ENCODE measurements around the gene APOBEC3C. TPM values are rescaled to one million over a fixed set of nuclear protein-coding genes. Genes with fewer than 3 reads are reported as not detected.

Gene APOBEC3C
- total and polyA plus RNA-seq, 2 donors (not counting 1 experiment from before 2014, with no cell fraction given) = 19.2 to 44.5 TPM

- Histone ChIP-seq H2AFZ (ENCODE audit: low read length) (no peak overlapping the region), H4K20me1 (ENCODE audit: control insufficient read depth, extremely low read depth, insufficient read depth, low read length) (no peaks in the 10 kb centered on the region), H3K36me3 (ENCODE audit: control insufficient read depth, insufficient read depth, low read length) (no peaks in the 10 kb centered on the region), H3K4me2 (ENCODE audit: extremely low read depth, insufficient read depth, low read length) (no peak overlapping the region), H3K9me3 (ENCODE audit: control insufficient read depth, insufficient read depth, low read depth, low read length) (no peaks in the 10 kb centered on the region), H3K4me3 (replicated peaks in 1 of 4; ENCODE audit: control extremely low read depth in 1 of 4, insufficient read depth in 1 of 4, low read depth in 3 of 4, low read length in 4 of 4) (no peak overlapping the region), H3K4me1 (ENCODE audit: control insufficient read depth, extremely low read depth, insufficient read depth, low read length) (peaks cover 2% of the 10 kb centered on the region), H3K27ac (ENCODE audit: insufficient read depth, low read length) (no peak overlapping the region), H3K79me2 (ENCODE audit: control insufficient read depth, insufficient read depth, low read length) (no peaks in the 10 kb centered on the region), H3K27me3 (ENCODE audit: control insufficient read depth, insufficient read depth, low read length) (no peaks in the 10 kb centered on the region), H3K9ac (ENCODE audit: insufficient read depth, low read length) (no peak overlapping the region)
- no peak for DNase-seq (ENCODE audit: low read depth in 2 of 2)
- TF ChIP-seq CTCF (conservative IDR thresholded peaks at IDR 0.05 in 1 of 2, IDR thresholded peaks at IDR 0.05 in 1 of 2; ENCODE audit: low read depth in 1 of 2, low read length in 2 of 2) = no peak
- TF ChIP-seq EZH2 (IDR thresholded peaks at IDR 0.05; ENCODE audit: low read length, missing control alignments) = no peak
Observed at GRCh38 chr22:39024519-39025308, 10.7 kb downstream of the APOBEC3C start.

- Histone ChIP-seq H3K9ac (ENCODE audit: insufficient read depth, low read length) (no peak overlapping the region), H3K4me1 (ENCODE audit: control insufficient read depth, extremely low read depth, insufficient read depth, low read length) (peaks cover 2% of the 10 kb centered on the region), H2AFZ (ENCODE audit: low read length) (no peak overlapping the region), H4K20me1 (ENCODE audit: control insufficient read depth, extremely low read depth, insufficient read depth, low read length) (no peaks in the 10 kb centered on the region), H3K4me3 (replicated peaks in 1 of 4; ENCODE audit: control extremely low read depth in 1 of 4, insufficient read depth in 1 of 4, low read depth in 3 of 4, low read length in 4 of 4) (no peak overlapping the region), H3K79me2 (ENCODE audit: control insufficient read depth, insufficient read depth, low read length) (no peaks in the 10 kb centered on the region), H3K27ac (ENCODE audit: insufficient read depth, low read length) (no peak overlapping the region), H3K9me3 (ENCODE audit: control insufficient read depth, insufficient read depth, low read depth, low read length) (no peaks in the 10 kb centered on the region), H3K36me3 (ENCODE audit: control insufficient read depth, insufficient read depth, low read length) (no peaks in the 10 kb centered on the region), H3K27me3 (ENCODE audit: control insufficient read depth, insufficient read depth, low read length) (no peaks in the 10 kb centered on the region), H3K4me2 (ENCODE audit: extremely low read depth, insufficient read depth, low read length) (no peak overlapping the region)
- TF ChIP-seq CTCF (conservative IDR thresholded peaks at IDR 0.05 in 1 of 2, IDR thresholded peaks at IDR 0.05 in 1 of 2; ENCODE audit: low read depth in 1 of 2, low read length in 2 of 2) = no peak
- TF ChIP-seq EZH2 (IDR thresholded peaks at IDR 0.05; ENCODE audit: low read length, missing control alignments) = no peak
- no peak for DNase-seq (ENCODE audit: low read depth in 2 of 2)
Observed at GRCh38 chr22:39026509-39027150, 12.6 kb downstream of the APOBEC3C start.

DNA sequence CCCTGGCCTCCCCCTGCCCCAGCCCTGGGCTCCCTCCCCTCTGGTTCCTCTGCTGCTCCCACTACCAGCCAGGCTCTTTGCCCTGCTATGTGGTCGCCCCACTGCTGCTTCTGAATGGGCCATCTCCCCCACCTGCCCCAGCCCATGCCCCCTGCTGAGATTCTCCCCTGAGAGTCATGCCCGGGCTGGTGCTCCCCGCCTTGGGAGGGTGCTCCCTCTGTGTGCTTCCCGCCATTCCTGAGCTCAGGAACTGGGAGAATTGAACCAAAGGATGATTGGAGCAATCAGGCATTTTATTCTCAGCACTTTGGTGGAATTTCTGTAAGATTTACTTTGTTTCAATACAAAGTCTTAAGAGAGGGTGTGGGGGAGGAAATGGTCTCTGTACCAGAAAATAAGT is 13.7 kb downstream of the APOBEC3C start:
- Histone ChIP-seq H2AFZ (ENCODE audit: low read length) (no peak overlapping the region), H3K27ac (ENCODE audit: insufficient read depth, low read length) (no peak overlapping the region), H3K4me3 (replicated peaks in 1 of 4; ENCODE audit: control extremely low read depth in 1 of 4, insufficient read depth in 1 of 4, low read depth in 3 of 4, low read length in 4 of 4) (no peak overlapping the region), H3K9me3 (ENCODE audit: control insufficient read depth, insufficient read depth, low read depth, low read length) (no peaks in the 10 kb centered on the region), H3K4me2 (ENCODE audit: extremely low read depth, insufficient read depth, low read length) (no peak overlapping the region), H3K36me3 (ENCODE audit: control insufficient read depth, insufficient read depth, low read length) (no peaks in the 10 kb centered on the region), H3K9ac (ENCODE audit: insufficient read depth, low read length) (no peak overlapping the region), H4K20me1 (ENCODE audit: control insufficient read depth, extremely low read depth, insufficient read depth, low read length) (no peaks in the 10 kb centered on the region), H3K4me1 (ENCODE audit: control insufficient read depth, extremely low read depth, insufficient read depth, low read length) (no peaks in the 10 kb centered on the region), H3K79me2 (ENCODE audit: control insufficient read depth, insufficient read depth, low read length) (no peaks in the 10 kb centered on the region), H3K27me3 (ENCODE audit: control insufficient read depth, insufficient read depth, low read length) (no peaks in the 10 kb centered on the region)
- TF ChIP-seq EZH2 (IDR thresholded peaks at IDR 0.05; ENCODE audit: low read length, missing control alignments) = no peak
- TF ChIP-seq CTCF (conservative IDR thresholded peaks at IDR 0.05 in 1 of 2, IDR thresholded peaks at IDR 0.05 in 1 of 2; ENCODE audit: low read depth in 1 of 2, low read length in 2 of 2) = no peak
- DNase-seq (ENCODE audit: low read depth in 2 of 2) = no peak
